Sigmoid colon (tissue), 7 donors: ENCODE data around the gene FSTL3. TPM values are rescaled to one million over a fixed set of nuclear protein-coding genes. Genes with fewer than 3 reads are reported as not detected.
A peak's percentile ranks its signal among the peaks of the same experiment; 100 is the strongest.

Source experiments
- DNase-seq: peaks from one replicate; pipeline ENCODE4 v3.0.0-alpha.2; 2019
- H3K27ac ChIP-seq, 4 donors: fragments of 200-600 bp; sonication (generic); one replicate each; pipeline ENCODE4 v1.5.1; 2016 to 2019; ENCODE audit warnings: mild to moderate bottlenecking in 1 of 4
- H3K27me3 ChIP-seq, 3 donors: fragments of 200-600 bp; sonication (generic); one replicate each; pipeline ENCODE4 v1.5.1; 2019; ENCODE audit warnings: mild to moderate bottlenecking in 1 of 3
- H3K36me3 ChIP-seq, 4 donors: fragments of 200-600 bp; sonication (generic); one replicate each; pipeline ENCODE4 v1.5.1; 2016 to 2019
- H3K4me1 ChIP-seq, 4 donors: fragments of 200-600 bp; sonication (generic); one replicate each; pipeline ENCODE4 v1.5.1; 2017 to 2019
- H3K4me3 ChIP-seq, 4 donors: fragments of 200-600 bp; sonication (generic); one replicate each; pipeline ENCODE4 v1.5.1; 2017 to 2019; ENCODE audit warnings: mild to moderate bottlenecking in 2 of 4, moderate library complexity in 1 of 4
- H3K9me3 ChIP-seq, 4 donors: fragments of 200-600 bp in 3 of 4; sonication (generic) in 3 of 4; one replicate each; pipeline versions ENCODE4 v1.5.1 to v1.6.1; 2013 to 2019
- CTCF ChIP-seq, 4 experiments: fragments of 450-650 bp in 3 of 4; fragments of 200-600 bp in 1 of 4; IDR thresholded peaks; one replicate each; pipeline ENCODE4 v1.5.1; 2016 to 2019; ENCODE audit warnings: antibody characterized with exemption in 4 of 4, mild to moderate bottlenecking in 3 of 4, moderate library complexity in 2 of 4
- EP300 ChIP-seq, 4 donors: sonication (generic); formaldehyde crosslinking; IDR thresholded peaks; one replicate each; pipeline ENCODE4 v1.6.1; 2017; ENCODE audit warnings: antibody characterized with exemption in 4 of 4
- POLR2A ChIP-seq, 2 donors: fragments of 450-650 bp; IDR thresholded peaks; one replicate each; pipeline ENCODE4 v1.6.1; 2016; ENCODE audit warnings: antibody characterized with exemption in 2 of 2, mild to moderate bottlenecking in 2 of 2, moderate library complexity in 2 of 2
- POLR2AphosphoS5 ChIP-seq, 4 donors: sonication (generic); formaldehyde crosslinking; IDR thresholded peaks; one replicate each; pipeline ENCODE4 v1.6.1; 2017; ENCODE audit warnings: antibody characterized with exemption in 4 of 4
- WGBS, 2 donors: extraction: QIAGEN DNeasy Blood & Tissue Kit; methylation state at CpG; one replicate each; pipeline ENCODE4 v1.1.7; 2013; 5-methylcytosine and 5-hydroxymethylcytosine counted together
- intact Hi-C: fragments of 100-400 bp; cut with DNase I; formaldehyde crosslinking; loops from one replicate; pipeline ENCODE4 v1.15.1; 2023
- polyA plus RNA-seq, 3 donors: library from polyadenylated mRNA; stranded (reverse); fragments of 200-250 nt; gene quantifications; one replicate each; pipeline ENCODE4 v1.2.3, GENCODE V29; 2013
- total RNA-seq, 4 donors: library from RNA; depleted of rRNA; stranded (reverse); fragments of >200 nt; gene quantifications; one replicate each; pipeline ENCODE4 v1.1.0, GENCODE V29; 2016
- donor health status: healthy with polysubstance abuse.
- donor health status: Bipolar disorder and iron deficiency.
- donor health status: healthy.

Gene FSTL3
- total and polyA plus RNA-seq, 7 donors = 1.6 to 118 (median 35.7) TPM

- Histone ChIP-seq H3K36me3 (no peaks in the 10 kb centered on the region), H3K27me3 (peaks cover 0 to 28% (median 19%) of the 10 kb centered on the region in 3 donors), H3K9me3 (no peaks in the 10 kb centered on the region), H3K4me1 (peaks cover 0 to 27% (median 12%) of the 10 kb centered on the region in 4 donors), H3K27ac (peak overlapping the region in 1 of 4 donors; percentile 38), H3K4me3 (peak overlapping the region in 3 of 4 donors; percentile 7 to 30 (median 18))
- WGBS, 2 donors = 5 to 8% methylated on average over 50 of the region's 50 CpGs
- DNase-seq = peak; percentile 92
- intact Hi-C loops = no loop called here
- TF ChIP-seq POLR2AphosphoS5 (IDR thresholded peaks at IDR 0.05) (peak in 1 of 4 donors; percentile 55), CTCF (IDR thresholded peaks at IDR 0.05) (no peak)
These were observed 27.7 kb downstream of the FSTL3 start for GRCh38 chr19:703651-704446.

- Histone ChIP-seq H3K36me3 (no peaks in the 10 kb centered on the region), H3K27ac (no peak overlapping the region), H3K27me3 (peaks cover 0 to 24% (median 19%) of the 10 kb centered on the region in 3 donors), H3K4me1 (peaks cover 0 to 27% (median 12%) of the 10 kb centered on the region in 4 donors), H3K4me3 (peak overlapping the region in 1 of 4 donors; percentile 22), H3K9me3 (no peaks in the 10 kb centered on the region)
- TF ChIP-seq CTCF (IDR thresholded peaks at IDR 0.05) (no peak), EP300 (IDR thresholded peaks at IDR 0.05) (no peak), POLR2A (IDR thresholded peaks at IDR 0.05) (no peak), POLR2AphosphoS5 (IDR thresholded peaks at IDR 0.05) (no peak)
- intact Hi-C loops = no loop called here
- DNase-seq = no peak
- 14 to 25% methylated on average over 14 of the region's 14 CpGs for WGBS, 2 donors
These were observed 28.2 kb downstream of the FSTL3 start for GRCh38 chr19:704447-704741.

GRCh38 chr19:708154-709143, 32.3 kb downstream of the FSTL3 start, which contains the start of gene PALM:
Gene PALM (plus strand): TSS chr19:708935. CDS start chr19:709147, 212 bp downstream.
- no peak for TF ChIP-seq POLR2A (IDR thresholded peaks at IDR 0.05)
- no peak for TF ChIP-seq EP300 (IDR thresholded peaks at IDR 0.05)
- peak in 1 of 4 experiments; percentile 20 for TF ChIP-seq CTCF (IDR thresholded peaks at IDR 0.05)
- Histone ChIP-seq H3K4me3 (peak within 1 kb of the TSS; percentile 68 to 95 (median 84)), H3K4me1 (peaks cover 0 to 41% (median 27%) of the 10 kb centered on the region in 4 donors), H3K27ac (peak within 1 kb of the TSS; percentile 81 to 83 (median 82)), H3K9me3 (no peaks in the 10 kb centered on the region), H3K27me3 (peaks cover 0 to 12% (median 6%) of the 10 kb centered on the region in 3 donors), H3K36me3 (no peaks in the 10 kb centered on the region)
- intact Hi-C loops = loop anchor here (2.0 kb wide), 2 partner anchors 28 to 46 kb away; partner anchors contain the start of gene RNF126
- peak; percentile 74 for DNase-seq
- WGBS, 2 donors = 9 to 10% methylated on average over 92 of the region's 93 CpGs

- no peaks in the 10 kb centered on the region for H3K9me3 ChIP-seq
- H3K36me3 ChIP-seq = no peaks in the 10 kb centered on the region
- peaks cover 0 to 32% (median 22%) of the 10 kb centered on the region in 4 donors for H3K4me1 ChIP-seq
- TF ChIP-seq POLR2A (IDR thresholded peaks at IDR 0.05) (no peak), EP300 (IDR thresholded peaks at IDR 0.05) (no peak), POLR2AphosphoS5 (IDR thresholded peaks at IDR 0.05) (no peak), CTCF (IDR thresholded peaks at IDR 0.05) (no peak)
- DNase-seq = no peak
- 5% methylated on average over 78 of the region's 78 CpGs for WGBS, 2 donors
- H3K27me3 ChIP-seq = peaks cover 0 to 3% (median 0%) of the 10 kb centered on the region in 3 donors
- peak overlapping the region; percentile 68 to 95 (median 84) for H3K4me3 ChIP-seq
- intact Hi-C loops = loop anchor here (2.0 kb wide), 2 partner anchors 29 to 47 kb away; partner anchors contain the start of gene RNF126
- H3K27ac ChIP-seq = peak overlapping the region; percentile 80 to 82 (median 82)
These were observed 33.2 kb downstream of the FSTL3 start for GRCh38 chr19:709196-709964.
